ENCODE measurements around the gene THAP5. TPM values are rescaled to one million over a fixed set of nuclear protein-coding genes. Genes with fewer than 3 reads are reported as not detected.

The THAP5 gene
- total and polyA plus RNA-seq, 10 donors = 8.8 to 44.1 (median 30.6) TPM

GRCh38 chr7:108600399-108600798 is 30.9 kb upstream of the THAP5 start:
- TF ChIP-seq POLR2AphosphoS5 (IDR thresholded peaks at IDR 0.05) (no peak), POLR2A (IDR thresholded peaks at IDR 0.05) (no peak)
- TF ChIP-seq, protein P1, sequence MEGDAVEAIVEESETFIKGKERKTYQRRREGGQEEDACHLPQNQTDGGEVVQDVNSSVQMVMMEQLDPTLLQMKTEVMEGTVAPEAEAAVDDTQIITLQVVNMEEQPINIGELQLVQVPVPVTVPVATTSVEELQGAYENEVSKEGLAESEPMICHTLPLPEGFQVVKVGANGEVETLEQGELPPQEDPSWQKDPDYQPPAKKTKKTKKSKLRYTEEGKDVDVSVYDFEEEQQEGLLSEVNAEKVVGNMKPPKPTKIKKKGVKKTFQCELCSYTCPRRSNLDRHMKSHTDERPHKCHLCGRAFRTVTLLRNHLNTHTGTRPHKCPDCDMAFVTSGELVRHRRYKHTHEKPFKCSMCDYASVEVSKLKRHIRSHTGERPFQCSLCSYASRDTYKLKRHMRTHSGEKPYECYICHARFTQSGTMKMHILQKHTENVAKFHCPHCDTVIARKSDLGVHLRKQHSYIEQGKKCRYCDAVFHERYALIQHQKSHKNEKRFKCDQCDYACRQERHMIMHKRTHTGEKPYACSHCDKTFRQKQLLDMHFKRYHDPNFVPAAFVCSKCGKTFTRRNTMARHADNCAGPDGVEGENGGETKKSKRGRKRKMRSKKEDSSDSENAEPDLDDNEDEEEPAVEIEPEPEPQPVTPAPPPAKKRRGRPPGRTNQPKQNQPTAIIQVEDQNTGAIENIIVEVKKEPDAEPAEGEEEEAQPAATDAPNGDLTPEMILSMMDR (IDR thresholded peaks at IDR 0.05 in 8 of 11, conservative IDR thresholded peaks at IDR 0.05 in 3 of 11) = no peak
- no peak for DNase-seq
- Histone ChIP-seq H3K27ac (no peak overlapping the region), H3K4me3 (no peak overlapping the region), H3K27me3 (replicated peaks in 1 of 7) (peaks cover 0 to 6% (median 0%) of the 10 kb centered on the region in 7 donors), H3K36me3 (no peaks in the 10 kb centered on the region), H3K4me1 (no peaks in the 10 kb centered on the region), H3K9me3 (no peaks in the 10 kb centered on the region)
- 54 to 77% (median 70%) methylated on average over 1 of the region's 1 CpG for WGBS, 5 donors
- intact Hi-C loops (cut with DNase I; ENCODE audit: low total_unique reads) = no loop called here

- 85 to 91% (median 88%) methylated on average over 6 of the region's 6 CpGs for WGBS, 5 donors
- peaks cover 0 to 6% (median 0%) of the 10 kb centered on the region in 7 donors for H3K27me3 ChIP-seq (replicated peaks in 1 of 7)
- no peaks in the 10 kb centered on the region for H3K36me3 ChIP-seq
- H3K27ac ChIP-seq = no peak overlapping the region
- intact Hi-C loops (cut with DNase I; ENCODE audit: low total_unique reads) = no loop called here
- H3K9me3 ChIP-seq = no peaks in the 10 kb centered on the region
- H3K4me1 ChIP-seq = no peaks in the 10 kb centered on the region
- TF ChIP-seq POLR2AphosphoS5 (IDR thresholded peaks at IDR 0.05) = no peak
- TF ChIP-seq POLR2A (IDR thresholded peaks at IDR 0.05) = no peak
- TF ChIP-seq, protein P1 (IDR thresholded peaks at IDR 0.05 in 8 of 11, conservative IDR thresholded peaks at IDR 0.05 in 3 of 11) = no peak
- DNase-seq = no peak
- no peak overlapping the region for H3K4me3 ChIP-seq
Observed at GRCh38 chr7:108598914-108599580, 29.5 kb upstream of the THAP5 start.

GRCh38 chr7:108598153-108598552 is 28.6 kb upstream of the THAP5 start:
- no peak overlapping the region for H3K27ac ChIP-seq
- H3K9me3 ChIP-seq = no peaks in the 10 kb centered on the region
- no peak for TF ChIP-seq POLR2A (IDR thresholded peaks at IDR 0.05)
- TF ChIP-seq, protein P1 (IDR thresholded peaks at IDR 0.05 in 8 of 11, conservative IDR thresholded peaks at IDR 0.05 in 3 of 11) = no peak
- no peak for TF ChIP-seq POLR2AphosphoS5 (IDR thresholded peaks at IDR 0.05)
- intact Hi-C loops (cut with DNase I; ENCODE audit: low total_unique reads) = no loop called here
- H3K4me3 ChIP-seq = no peak overlapping the region
- no peak for DNase-seq
- H3K4me1 ChIP-seq = no peaks in the 10 kb centered on the region
- H3K36me3 ChIP-seq = no peaks in the 10 kb centered on the region
- 60 to 87% (median 74%) methylated on average over 2 of the region's 2 CpGs for WGBS, 5 donors
- H3K27me3 ChIP-seq (replicated peaks in 1 of 7) = peaks cover 0 to 6% (median 0%) of the 10 kb centered on the region in 7 donors

- 61 to 97% (median 92%) methylated on average over 4 of the region's 4 CpGs for WGBS, 5 donors
- H3K4me1 ChIP-seq = no peaks in the 10 kb centered on the region
- no peak overlapping the region for H3K4me3 ChIP-seq
- H3K27me3 ChIP-seq (replicated peaks in 1 of 7) = peaks cover 0 to 6% (median 0%) of the 10 kb centered on the region in 7 donors
- no peak overlapping the region for H3K27ac ChIP-seq
- TF ChIP-seq POLR2AphosphoS5 (IDR thresholded peaks at IDR 0.05) (no peak), POLR2A (IDR thresholded peaks at IDR 0.05) (no peak)
- TF ChIP-seq, protein P1 (IDR thresholded peaks at IDR 0.05 in 8 of 11, conservative IDR thresholded peaks at IDR 0.05 in 3 of 11) = no peak
- H3K36me3 ChIP-seq = no peaks in the 10 kb centered on the region
- DNase-seq = no peak
- H3K9me3 ChIP-seq = no peaks in the 10 kb centered on the region
- intact Hi-C loops (cut with DNase I; ENCODE audit: low total_unique reads) = no loop called here
Observed at GRCh38 chr7:108596560-108596959, 27.1 kb upstream of the THAP5 start.
